HG03378 (cell line): ENCODE results near the gene TLR1.
A peak's percentile ranks its signal among the peaks of the same experiment; 100 is the strongest.
"Not testable (repeated sequence)": the region's sequence is repeated elsewhere in the genome, so short reads cannot be mapped to it uniquely, and the experiment has no call there.

Experiments
- ATAC-seq: cut with Tn5 transposase; IDR thresholded peaks from one replicate; pipeline ENCODE4 v1.9.1; 2021; ENCODE audit warnings: mild to moderate bottlenecking, moderate library complexity; ENCODE audit not compliant: unreplicated experiment

The TLR1 gene

DNA sequence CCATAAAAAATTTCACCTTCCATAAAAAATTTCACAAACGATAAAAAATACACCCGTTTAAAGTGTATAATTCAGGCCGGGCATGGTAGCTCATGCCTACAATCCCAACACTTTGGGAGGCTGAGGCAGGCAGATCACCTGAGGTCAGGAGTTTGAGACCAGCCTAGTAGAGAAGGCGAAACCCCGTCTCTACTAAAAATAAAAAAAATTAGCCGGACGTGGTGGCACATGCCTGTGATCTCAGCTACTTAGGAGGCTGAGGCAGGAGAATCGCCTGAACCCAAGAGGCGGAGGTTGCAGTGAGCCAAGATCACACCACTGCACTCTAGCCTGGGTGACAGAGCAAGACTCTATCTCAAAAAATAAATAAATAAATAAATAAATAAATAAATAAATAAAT, 1.7 kb upstream of the TLR1 start:
- ATAC-seq, result not testable (repeated sequence)

DNA sequence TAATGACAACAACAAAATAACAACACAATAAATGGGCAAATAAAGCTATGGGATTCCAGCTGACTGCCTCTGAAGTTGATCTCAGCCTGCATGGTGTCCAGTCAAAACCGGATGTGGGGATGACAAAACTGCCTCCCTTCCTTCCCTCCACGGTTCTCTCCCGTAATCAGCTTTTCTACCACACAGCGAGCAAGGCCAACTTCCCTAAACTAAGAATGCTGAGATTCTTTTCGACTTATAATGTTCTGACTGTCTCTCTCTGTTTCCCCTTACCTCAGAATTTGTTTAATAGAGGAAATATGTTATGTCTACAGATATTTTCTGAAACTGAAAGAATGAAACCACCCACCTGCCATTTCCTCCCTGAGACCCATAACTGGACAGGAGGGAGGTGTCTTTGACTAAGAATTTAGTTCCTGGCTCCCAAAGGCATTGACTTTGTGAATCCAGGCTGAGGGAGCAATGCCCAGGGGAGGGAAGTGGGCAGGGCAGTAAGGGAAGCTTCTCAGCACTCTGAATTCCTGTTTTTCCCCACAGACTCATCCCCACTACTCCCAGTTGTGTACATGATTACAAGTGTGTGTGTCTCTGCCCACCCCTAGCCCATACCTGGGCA, 1.0 kb upstream of the TLR1 start:
- ATAC-seq, result peak; percentile 87

DNA sequence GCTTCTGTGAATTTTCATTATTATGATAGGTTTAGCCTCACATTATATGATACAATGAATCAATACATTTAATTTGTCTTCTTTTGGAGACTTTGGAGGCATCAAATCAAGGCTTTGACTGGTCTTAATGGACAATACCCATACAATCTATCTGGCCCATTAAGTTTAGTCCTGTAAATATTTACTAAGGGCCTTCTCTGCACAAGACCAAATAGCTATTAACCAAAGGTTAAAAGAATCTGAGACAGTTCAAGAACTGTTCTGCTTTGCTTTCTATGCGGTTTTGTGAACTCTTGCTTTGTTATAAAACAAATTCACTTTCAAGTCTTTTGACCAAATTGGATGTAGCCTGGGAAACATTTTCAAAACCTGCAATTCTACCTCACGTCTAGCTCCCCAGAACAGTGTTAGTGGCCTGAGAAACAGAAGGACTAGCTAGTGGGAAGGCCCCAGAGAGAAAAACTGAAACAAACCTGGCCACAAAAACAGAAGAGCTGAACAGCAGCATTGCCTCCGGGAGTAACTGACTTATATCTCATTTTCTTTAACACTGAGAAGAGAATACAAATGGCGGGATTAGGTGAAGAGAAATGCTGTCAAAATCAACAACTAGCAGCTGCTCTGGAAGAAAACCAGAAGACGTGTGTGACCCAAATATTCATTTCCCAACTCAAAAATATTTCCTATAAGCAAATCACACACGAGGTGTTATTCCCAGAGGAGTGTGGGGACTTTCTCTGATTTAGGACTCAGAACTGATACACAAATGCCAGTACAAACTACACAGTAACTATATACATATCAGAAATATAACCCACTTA, 548 bp downstream of the TLR1 start:
- peak; percentile 44 for ATAC-seq

DNA sequence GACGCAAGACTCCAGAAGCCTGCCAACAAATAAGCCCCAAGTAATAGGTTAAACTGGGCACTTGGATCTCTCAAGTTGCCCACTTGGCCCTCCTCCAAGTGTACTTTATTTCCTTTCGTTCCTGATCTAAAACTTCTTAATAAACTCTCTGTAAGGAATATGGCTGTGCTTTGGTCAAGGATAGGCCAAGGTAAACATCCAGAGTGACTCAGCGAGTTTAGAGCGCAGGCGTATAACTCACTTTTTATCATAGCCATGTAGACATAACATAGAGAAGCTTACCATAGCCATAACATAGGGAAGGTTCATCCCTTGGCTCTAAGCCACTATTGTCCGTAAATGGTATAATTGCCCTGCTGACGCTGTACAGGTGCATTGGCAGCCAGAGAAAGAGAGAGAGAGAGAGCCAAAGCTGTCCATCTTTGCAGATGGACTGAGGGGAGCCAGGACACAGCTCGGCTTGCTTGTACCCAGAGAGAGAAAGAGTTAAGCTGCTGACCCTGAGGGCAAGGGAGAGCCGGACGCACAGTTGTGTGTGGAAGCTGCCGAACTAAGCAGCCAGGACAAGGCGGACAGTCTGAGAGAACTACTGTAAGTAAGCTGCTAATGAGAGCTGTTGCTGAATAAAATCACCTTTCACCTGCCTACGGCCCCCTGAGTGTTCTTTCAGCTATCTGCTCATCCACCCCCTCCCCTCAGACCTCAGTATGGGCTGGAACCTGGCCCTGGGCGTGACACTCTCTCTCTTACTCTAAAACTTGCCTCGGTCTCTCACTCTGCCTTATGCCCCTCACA, 1.8 kb downstream of the TLR1 start:
- no peak for ATAC-seq

DNA sequence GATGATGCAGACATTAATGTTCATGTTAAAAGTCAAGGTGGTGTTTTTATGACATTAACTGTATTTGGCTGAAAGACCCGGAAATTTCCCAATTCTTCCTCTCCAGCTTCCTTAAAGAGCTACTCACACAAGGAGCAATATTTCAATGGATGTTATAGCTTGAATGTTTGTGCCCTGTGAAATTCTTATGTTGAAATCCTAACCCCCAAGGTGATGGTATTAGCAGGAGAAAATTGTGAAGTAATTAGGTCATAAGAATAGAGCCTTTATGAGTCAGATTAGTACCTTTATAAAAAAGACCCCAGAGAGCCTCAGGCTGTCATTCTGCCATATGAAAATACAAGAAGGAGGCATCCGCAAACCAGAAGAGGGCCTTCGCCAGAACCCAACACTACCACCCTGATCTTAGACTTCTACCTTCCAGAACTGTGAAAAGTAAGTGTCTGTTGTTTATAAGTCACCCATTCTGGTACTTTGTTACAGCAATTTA, 3.6 kb downstream of the TLR1 start:
- ATAC-seq, result no peak

DNA sequence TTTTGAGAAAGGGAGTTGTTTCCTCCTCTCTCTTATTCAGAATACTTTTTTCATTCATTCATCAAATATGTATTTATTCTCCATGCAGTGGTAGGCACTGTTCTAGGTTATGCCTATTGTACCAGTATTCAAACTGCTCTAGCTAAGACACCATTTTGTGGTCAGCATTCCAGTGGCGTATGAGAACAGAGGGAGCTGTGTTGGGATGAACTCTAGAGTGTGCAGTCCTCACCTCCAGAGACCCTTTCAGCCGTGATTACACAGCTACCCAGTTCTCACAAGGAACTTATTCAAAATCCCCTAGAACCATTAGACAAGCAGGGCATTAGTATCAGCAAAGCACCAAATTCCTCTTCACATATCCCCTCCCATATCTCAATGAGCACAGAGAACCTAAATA, 4.2 kb downstream of the TLR1 start:
- no peak for ATAC-seq

DNA sequence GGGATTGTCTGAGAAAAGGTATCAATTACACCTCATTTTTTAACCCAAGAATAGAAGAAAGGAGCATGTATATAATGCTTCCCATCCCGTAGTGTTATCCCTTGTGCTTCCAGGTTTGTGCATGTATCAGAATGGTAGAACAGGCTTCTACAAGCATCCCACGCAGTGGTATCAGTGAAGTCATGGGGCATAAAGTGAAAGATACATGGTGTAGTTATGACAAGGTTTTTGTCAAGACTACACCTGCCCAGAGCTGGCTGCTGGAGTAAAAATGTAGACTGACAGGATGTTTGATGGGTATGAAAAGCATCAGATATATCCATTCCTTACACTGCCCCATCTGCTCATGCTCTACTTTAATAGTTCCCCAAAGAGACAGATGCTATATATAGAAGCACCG, 9.5 kb downstream of the TLR1 start:
- ATAC-seq, result no peak

DNA sequence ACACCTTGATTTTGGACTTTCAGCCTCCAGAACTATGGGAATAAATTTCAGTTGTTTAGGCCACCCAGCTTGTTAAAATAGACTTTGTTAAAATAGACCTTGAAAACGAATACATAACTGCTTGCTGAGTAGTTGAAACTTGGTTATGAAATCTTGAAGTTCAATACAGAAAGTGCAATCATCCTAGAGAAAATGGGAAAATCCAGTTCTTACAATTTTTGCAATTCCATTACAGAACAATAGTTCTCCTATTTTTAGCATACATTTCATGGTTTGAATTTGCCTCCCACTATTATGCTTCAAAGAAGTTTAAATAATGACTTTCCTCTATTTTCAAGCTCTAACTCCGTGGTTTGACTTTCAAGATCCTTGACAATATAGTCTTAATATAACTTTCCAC, 10.5 kb downstream of the TLR1 start:
- ATAC-seq, result no peak

DNA sequence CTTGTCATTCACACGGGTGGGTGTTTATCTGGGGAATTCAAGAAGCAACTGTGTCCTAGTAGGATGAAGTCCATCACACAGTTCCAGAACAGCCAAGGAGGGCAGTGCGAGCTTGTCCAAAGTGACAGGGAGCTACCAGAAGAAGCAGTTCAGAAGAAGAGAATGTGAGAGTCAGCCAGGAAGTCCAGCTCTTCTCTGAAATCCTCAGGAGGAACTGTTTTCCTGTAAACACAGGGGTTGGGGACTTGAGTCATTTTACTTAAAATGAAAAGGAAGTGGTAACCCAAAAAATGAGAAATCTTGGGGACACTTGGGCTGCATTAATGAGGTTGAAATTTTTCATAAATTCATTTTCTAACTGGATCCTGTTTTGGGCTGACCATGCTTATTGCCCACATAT, 13.6 kb downstream of the TLR1 start:
- ATAC-seq, result no peak

DNA sequence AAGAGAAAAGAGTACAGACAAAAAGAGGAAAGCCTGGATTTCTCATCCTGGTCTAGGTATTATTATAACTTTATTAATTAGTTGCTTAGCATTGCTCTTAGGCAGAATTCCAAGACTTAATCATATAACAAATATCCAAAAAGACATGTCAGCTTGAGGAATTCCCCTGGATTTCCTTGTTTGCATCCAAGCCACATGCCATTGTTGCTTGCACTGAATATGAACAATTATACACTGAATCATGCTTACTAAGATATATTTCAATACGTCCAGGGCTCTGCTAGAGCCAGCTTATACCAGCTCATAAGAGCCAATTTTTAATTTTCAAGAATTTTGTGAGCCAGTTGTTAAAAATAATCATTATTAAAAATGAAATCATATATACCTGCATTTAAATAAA, 16.3 kb downstream of the TLR1 start:
- no peak for ATAC-seq

DNA sequence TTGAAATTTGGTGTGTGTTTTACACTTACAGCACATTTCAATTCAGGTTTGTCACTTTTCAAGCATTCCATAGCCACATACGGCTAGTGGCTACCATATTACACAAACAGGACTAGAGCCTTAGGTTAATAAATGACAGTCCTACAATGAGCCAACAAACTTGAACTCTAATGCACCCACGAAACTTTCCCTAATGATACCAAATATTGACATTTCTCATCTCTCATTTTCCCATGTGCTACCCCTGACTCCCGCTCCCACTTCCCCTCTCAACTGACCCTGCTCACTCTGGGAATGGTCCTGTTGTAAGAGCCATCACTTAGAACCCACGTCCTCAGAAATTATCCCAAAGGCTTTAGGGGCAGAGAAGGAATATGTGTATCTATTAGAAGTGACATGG, 16.9 kb downstream of the TLR1 start:
- ATAC-seq, result no peak

DNA sequence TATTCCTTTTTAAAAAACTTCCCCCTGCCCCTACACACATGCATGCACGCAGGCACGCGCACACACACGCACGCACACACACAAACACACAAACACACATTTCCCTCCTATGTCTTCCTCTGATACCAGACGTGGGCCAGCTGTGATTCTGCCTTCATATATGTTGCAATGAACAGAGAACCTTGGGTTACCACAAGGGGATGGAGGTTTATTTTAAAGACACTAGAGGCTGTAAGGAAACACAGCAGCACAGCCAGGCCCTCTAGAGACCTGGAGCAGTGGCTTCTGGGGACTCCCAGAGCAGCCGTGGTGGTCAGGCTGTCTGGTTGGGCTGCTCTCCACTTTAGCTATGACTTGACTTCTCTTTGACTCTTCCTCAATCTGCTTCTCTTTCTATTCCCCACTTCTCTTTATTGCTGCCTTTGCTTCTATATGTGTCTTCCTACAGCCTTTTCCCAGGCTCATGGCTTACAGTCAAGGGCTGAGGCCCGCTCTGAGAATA, 18.6 kb downstream of the TLR1 start:
- ATAC-seq, result peak; percentile 34

DNA sequence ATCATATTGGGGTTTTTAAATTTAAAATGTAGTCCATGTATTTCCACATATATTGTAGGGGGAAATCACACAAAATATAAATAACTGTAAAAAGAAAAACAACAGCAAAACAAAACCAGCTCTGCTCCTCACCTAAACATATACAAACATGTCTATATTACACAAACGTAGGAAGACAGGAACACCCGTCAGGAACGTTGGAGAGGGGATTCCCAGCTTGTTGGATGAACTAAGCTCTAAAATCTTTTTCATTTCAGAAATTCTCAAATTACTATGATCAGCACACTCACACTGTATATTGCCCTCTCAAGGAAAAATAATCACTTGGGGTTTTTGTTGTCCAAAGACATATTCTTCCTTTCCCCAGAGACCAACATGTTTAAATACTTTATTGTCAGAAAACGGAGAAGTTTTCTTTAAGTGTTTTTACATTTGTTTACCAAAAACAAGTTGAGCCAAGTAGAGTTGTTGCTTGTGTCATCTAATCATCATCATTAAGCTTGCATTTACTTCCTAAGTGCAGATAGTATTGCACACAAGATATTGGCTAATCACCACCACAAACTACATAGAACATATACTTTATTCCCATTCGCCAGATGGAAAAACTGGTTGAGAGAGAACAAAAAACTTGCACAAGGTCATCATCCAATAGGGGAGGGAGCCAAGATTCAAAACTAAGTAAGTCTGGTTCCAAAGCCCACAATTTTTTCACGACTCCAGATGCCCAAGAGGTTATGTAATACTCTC, 19.4 kb downstream of the TLR1 start:
- ATAC-seq, result no peak

DNA sequence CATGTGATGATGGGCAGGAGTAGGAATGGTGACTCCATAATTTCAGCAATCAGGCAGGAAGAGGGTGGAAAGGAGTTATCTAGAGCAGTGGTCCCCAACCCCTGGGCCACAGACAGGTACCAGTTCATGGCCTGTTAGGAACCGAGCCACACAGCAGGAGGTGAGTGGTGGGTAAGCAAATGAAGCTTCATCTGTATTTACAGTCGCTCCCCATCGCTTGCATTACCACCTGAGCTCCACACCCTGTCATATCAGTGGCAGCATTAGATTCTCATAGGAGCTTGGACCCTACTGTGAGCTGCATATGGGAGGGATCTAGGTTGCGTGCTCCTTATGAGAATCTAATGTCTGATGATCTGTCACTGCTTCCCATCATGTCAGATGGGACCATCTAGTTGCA, 20.4 kb downstream of the TLR1 start:
- no peak for ATAC-seq

DNA sequence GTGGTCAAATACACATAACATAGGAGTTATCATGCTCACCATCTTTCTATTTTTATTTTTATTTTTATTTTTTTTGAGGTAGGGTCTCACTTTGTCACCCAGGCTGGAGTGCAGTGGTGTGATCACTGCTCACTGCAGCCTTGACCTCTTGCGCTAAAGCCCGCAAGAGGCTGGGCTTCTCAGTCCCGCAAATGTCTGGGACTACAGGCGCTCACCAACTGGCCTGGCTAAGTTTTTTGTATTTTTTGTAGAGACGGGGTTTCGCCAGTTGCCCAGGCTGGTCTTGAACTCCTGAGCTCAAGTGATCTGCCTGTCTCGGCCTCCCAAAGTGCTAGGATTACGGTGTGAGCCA, 21.5 kb downstream of the TLR1 start:
- no peak for ATAC-seq

DNA sequence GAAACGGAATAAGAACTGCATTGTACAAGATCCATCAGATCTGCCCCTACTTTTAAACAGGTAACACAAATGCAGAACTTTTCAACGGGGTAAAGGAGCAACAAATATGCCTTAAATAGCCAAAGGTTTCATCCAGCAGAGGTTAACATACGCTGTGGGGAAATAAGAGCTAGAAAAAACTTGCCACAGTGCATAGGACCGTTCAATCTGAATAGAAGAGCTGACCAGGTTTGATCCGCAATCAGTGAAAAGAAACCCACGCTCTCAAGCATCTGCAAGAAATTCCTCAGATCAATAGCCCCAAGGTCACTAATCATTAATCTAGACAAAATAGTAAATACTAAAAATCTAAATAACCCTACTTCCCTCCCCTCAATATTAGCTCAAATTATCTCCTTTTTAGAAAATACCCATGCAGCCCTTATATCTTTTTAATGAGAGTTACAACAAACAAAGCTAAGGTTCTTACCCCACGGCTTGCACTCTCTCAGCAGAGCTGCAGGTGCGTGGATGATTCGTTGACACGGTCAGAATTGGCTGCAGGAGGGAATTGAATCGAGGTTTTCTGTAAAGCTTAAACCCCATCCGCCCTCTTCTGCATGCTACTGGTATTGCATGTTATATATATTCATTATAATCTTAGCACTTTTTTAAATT, 22.0 kb downstream of the TLR1 start, which contains the start of gene TLR10:
TSS of gene TLR10 (minus strand) at position 539 of the 657 bp plus-strand sequence. CDS start 7,400 bp downstream, outside the sequence.
- ATAC-seq, result peak; percentile 69

DNA sequence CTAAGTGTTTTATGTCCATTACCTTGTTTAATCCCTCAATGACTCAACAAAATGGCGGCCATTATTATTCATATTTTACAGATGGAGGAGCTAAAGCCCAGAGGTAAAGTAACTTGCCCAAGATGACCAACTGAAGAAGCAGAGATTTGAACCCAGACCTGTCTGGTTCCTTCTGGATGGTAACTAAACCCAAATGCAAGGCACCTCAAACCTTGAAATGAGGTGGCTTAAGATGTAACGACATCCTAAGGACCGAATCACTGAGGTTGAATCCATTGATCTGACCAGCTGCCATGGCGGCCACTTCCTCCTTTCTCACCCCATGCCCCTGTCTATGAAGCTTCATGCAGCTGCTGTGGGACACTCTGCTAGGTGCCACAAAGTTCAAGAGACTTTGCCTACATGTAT, 22.7 kb downstream of the TLR1 start:
- ATAC-seq, result no peak

DNA sequence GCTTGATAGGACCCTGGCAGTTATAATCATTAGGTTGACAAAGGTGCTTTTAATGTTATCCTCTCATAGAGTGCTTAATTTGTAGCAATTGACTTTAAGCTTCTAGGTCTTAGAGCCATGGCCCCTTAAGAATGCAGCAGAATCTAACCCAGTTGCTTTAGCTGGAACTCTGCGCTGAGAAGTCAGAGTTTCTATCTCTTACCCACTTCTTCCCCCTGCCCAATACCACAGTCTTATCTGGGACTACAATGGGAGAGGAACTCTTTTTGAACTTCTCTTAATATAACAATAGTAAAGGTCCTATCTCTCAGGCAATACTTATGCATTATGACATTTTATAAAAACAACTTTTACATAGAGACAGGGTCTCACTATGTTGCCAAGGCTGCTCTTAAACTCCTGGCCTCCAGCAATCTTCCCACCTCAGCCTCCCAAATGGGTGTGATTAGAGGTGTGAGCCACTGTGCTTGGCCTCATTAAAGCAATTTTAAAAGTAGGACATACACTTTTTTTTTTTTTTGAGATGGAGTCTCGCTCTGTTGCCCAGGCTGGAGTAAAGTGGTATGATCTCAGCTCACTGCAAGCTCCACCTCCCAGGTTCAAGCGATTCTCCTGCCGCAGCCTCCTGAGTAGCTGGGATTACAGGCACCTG, 23.6 kb downstream of the TLR1 start:
- ATAC-seq, result no peak

DNA sequence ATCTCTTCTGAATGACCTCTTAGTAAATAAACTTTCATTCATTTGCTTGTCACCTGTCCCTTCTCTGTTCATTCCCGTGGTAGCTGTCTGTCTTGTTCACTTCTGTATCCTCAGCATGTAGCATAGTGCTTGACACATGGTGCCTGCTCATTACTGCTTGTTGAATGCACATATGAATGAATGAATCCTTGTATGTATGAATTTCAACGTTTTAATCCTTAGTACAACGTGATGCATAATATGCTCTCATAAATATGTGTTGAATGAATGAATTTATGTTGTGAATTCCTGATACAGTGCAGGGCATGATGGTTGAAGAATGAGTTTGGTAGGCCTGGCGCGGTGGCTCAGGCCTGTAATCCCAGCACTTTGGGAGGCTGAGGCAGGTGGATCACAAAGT, 24.8 kb downstream of the TLR1 start:
- ATAC-seq, result no peak

DNA sequence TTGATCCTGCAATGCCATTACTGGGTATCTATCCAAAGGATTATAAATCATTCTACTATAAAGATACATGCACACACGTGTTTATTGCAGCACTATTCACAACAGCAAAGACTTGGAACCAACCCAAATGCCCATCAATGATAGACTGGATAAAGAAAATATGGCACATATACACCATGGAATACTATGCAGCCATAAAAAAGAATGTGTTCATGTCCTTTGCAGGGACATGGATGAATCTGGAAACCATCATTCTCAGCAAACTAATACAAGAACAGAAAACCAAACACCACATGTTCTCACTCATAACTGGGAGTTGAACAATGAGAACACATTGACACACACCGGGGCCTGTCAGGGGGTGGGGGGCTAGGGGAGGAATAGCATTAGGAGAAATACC, 26.7 kb downstream of the TLR1 start:
- not testable (repeated sequence) for ATAC-seq
